Gastrocnemius medialis (tissue), 4 donors: ENCODE results near the gene FYN. TPM values are rescaled to one million over a fixed set of nuclear protein-coding genes. Genes with fewer than 3 reads are reported as not detected.

Experiments
- ATAC-seq, 2 donors: fragments of 150-250 bp; one replicate each; pipeline ENCODE4 v1.9.1; 2016
- DNase-seq, 2 donors: peaks; one replicate each; pipeline ENCODE4 v3.0.0-alpha.2; 2019
- H3K27ac ChIP-seq, 4 donors: fragments of 200-600 bp; sonication (generic); 1 replicate in 1 of 4; 2 replicates in 3 of 4; pipeline ENCODE4 v1.5.1; 2016 to 2018; ENCODE audit warnings: mild to moderate bottlenecking in 2 of 4, moderate library complexity in 1 of 4
- H3K27me3 ChIP-seq, 3 donors: fragments of 200-600 bp; sonication (generic) in 2 of 3; 1 replicate in 1 of 3; 2 replicates in 2 of 3; pipeline versions ENCODE4 v1.5.1 to v1.6.0; 2016 to 2019; ENCODE audit warnings: mild to moderate bottlenecking in 1 of 3, moderate library complexity in 1 of 3
- H3K36me3 ChIP-seq, 2 donors: fragments of 200-600 bp; sonication (generic) in 1 of 2; one replicate each; pipeline ENCODE4 v1.5.1; 2017 to 2018
- H3K4me1 ChIP-seq, 2 donors: fragments of 200-600 bp; sonication (generic) in 1 of 2; one replicate each; pipeline ENCODE4 v1.5.1; 2016 to 2017; ENCODE audit warnings: mild to moderate bottlenecking in 2 of 2
- H3K4me3 ChIP-seq, 4 donors: fragments of 200-600 bp; sonication (generic) in 3 of 4; 1 replicate in 1 of 4; 2 replicates in 3 of 4; pipeline ENCODE4 v1.5.1; 2016 to 2019; ENCODE audit warnings: mild to moderate bottlenecking in 2 of 4
- H3K9me3 ChIP-seq, 3 donors: fragments of 200-600 bp; sonication (generic) in 2 of 3; 1 replicate in 1 of 3; 2 replicates in 2 of 3; pipeline ENCODE4 v1.5.1; 2016 to 2019
- POLR2A ChIP-seq, 2 donors: fragments of 450-650 bp; IDR thresholded peaks; one replicate each; pipeline ENCODE4 v1.6.1; 2017; ENCODE audit warnings: antibody characterized with exemption in 2 of 2, mild to moderate bottlenecking in 2 of 2, moderate library complexity in 2 of 2
- in situ Hi-C, 4 donors: fragments of 200-750 bp; cut with MboI; loops; one replicate each; pipeline versions ENCODE4 v1.15.0 to v1.8.0; 2017; ENCODE audit warnings: low sequenced_read_pairs in 4 of 4
- intact Hi-C: fragments of 100-400 bp; cut with DNase I; formaldehyde crosslinking; loops from one replicate; pipeline ENCODE4 v1.15.1; 2023; ENCODE audit warnings: low total_unique reads
- total RNA-seq, 4 donors: library from RNA; depleted of rRNA; stranded (reverse); fragments of >200 nt; gene quantifications; one replicate each; pipeline versions ENCODE4 v1.1.0 to v1.2.3, GENCODE V29; 2016
- TF ChIP-seq, protein P1 (sequence below), 5 experiments: fragments of 450-650 bp in 3 of 5; fragments of 200-600 bp in 2 of 5; sonication (generic) in 2 of 5; IDR thresholded peaks in 4 of 5; conservative IDR thresholded peaks in 1 of 5; 1 replicate in 4 of 5; 2 replicates in 1 of 5; pipeline ENCODE4 v1.5.1; 2016 to 2019; ENCODE audit warnings: antibody characterized with exemption in 5 of 5, mild to moderate bottlenecking in 3 of 5, moderate library complexity in 3 of 5

The FYN gene
- total RNA-seq, 4 donors from 2014 or later, result 9.2 to 36.8 (median 17.0) TPM

DNA sequence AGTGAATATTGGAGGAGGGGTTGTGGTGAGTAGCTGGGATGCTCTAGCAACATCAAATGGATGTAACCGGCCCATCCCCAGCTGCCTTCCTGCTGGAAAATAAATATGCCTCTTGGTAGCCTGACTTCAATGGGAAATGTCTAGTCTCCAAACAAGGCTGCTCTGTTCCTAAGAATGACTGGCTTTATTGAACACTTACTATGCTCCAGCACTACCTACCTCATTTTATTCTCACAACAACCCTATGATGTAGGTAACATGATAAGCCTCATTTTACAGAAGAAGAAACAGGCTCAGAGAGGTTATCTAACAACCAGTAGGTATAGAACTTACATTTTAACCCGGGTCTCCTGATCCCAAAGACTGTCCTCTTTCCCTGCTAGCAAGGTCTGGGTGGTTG, 93.6 kb downstream of the FYN start:
- H3K27ac ChIP-seq, result no peak overlapping the region
- no peak for TF ChIP-seq POLR2A (IDR thresholded peaks at IDR 0.05)
- TF ChIP-seq, protein P1, sequence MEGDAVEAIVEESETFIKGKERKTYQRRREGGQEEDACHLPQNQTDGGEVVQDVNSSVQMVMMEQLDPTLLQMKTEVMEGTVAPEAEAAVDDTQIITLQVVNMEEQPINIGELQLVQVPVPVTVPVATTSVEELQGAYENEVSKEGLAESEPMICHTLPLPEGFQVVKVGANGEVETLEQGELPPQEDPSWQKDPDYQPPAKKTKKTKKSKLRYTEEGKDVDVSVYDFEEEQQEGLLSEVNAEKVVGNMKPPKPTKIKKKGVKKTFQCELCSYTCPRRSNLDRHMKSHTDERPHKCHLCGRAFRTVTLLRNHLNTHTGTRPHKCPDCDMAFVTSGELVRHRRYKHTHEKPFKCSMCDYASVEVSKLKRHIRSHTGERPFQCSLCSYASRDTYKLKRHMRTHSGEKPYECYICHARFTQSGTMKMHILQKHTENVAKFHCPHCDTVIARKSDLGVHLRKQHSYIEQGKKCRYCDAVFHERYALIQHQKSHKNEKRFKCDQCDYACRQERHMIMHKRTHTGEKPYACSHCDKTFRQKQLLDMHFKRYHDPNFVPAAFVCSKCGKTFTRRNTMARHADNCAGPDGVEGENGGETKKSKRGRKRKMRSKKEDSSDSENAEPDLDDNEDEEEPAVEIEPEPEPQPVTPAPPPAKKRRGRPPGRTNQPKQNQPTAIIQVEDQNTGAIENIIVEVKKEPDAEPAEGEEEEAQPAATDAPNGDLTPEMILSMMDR (IDR thresholded peaks at IDR 0.05 in 4 of 5, conservative IDR thresholded peaks at IDR 0.05 in 1 of 5), result no peak
- in situ Hi-C loops (no loop called here), intact Hi-C loops (no loop called here)
- no peak for ATAC-seq
- no peaks in the 10 kb centered on the region for H3K9me3 ChIP-seq
- H3K4me3 ChIP-seq, result no peak overlapping the region
- no peaks in the 10 kb centered on the region for H3K36me3 ChIP-seq
- DNase-seq, result no peak
- peaks cover 16 to 22% of the 10 kb centered on the region in 2 donors for H3K4me1 ChIP-seq
- H3K27me3 ChIP-seq, result no peaks in the 10 kb centered on the region

DNA sequence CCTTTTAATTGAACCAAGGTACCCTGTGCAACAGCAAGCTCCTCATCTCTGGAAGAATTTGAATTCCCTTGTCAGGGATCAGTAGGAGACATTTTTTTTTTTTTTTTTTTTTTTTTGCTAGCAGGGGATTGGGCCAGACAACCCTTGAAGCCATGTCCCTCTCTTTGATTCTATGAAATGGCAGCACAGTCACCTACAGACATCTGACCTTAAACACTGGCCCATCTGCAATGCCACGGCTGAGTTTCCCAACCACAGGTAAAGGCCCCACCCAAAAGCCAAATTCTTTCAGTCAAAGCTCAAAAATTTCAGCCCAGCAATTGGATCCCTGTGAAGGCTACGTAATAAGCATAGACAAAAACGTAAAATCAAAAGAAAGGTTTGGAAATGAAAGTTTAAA, 94.2 kb downstream of the FYN start:
- no peak for TF ChIP-seq POLR2A (IDR thresholded peaks at IDR 0.05)
- TF ChIP-seq, protein P1 (IDR thresholded peaks at IDR 0.05 in 4 of 5, conservative IDR thresholded peaks at IDR 0.05 in 1 of 5), result no peak
- in situ Hi-C loops (no loop called here), intact Hi-C loops (no loop called here)
- Histone ChIP-seq H3K9me3 (no peaks in the 10 kb centered on the region), H3K36me3 (no peaks in the 10 kb centered on the region), H3K4me3 (no peak overlapping the region), H3K27me3 (no peaks in the 10 kb centered on the region), H3K27ac (no peak overlapping the region), H3K4me1 (peaks cover 10 to 16% of the 10 kb centered on the region in 2 donors)
- ATAC-seq, result no peak
- no peak for DNase-seq

DNA sequence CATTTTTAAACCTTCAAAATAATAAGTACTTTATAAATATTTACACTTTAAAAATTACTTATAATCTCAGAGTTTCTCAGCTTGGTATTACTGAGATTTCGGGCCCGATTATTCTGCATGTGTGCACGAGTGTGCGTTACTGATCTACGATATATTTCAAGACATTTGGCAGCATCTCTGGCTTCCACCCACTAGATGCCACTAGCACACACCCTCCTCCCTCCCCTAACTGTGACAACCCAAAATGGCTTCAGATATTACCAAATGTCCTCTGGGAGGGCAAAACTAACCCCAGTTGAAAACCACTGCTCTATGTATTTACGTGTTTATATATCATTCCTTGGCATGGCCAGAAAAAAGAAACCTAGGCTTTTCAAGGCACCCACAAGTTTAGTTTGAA, 95.9 kb downstream of the FYN start:
- Histone ChIP-seq H3K9me3 (no peaks in the 10 kb centered on the region), H3K4me1 (peaks cover 9 to 10% of the 10 kb centered on the region in 2 donors)
- intact Hi-C loops, result no loop called here

DNA sequence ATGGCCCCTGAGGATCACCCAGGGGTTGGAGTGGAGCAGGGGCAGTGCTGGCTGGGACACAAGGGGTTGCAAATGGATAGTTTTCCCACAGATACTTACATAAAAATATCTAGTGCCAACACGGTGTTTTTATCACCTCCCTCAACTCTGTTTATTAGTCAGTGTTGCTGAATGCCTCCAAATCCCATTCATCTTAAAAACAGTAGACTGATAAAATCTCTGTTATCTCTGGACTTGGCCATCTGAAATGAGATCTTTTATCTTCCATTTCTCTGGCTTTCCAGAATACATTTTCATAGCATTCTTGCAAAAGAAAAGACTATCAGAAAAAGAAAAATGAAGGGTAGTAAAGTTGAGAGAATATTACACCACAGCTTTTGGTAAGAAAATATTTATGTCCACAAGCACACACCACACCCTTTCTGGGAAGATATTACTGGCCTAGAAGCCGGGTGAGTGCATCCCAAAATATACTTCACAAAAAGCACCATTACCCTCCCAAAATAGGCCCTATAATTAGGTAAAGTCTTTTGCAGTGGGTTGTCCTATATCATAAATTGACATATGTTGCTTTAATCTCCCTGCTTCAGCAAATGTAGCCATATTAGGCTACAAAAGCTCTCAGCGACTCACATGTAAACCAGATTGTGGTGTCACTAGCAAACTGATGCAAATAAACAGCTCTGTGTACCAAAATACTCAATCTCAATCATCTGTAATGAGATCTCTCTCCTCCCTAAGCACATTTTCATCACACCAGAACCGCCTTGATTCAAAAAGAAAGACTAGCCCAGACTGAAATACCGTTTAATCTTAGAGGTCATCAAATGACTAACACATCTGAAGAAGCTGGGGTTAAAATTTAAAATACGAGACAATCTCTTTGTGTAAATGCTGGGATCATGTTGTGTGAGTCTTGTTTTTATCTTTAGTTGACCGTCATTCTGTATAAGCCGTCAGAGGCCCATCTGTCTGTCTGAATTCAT, 96.7 kb downstream of the FYN start:
- TF ChIP-seq POLR2A (IDR thresholded peaks at IDR 0.05), result no peak
- TF ChIP-seq, protein P1 (IDR thresholded peaks at IDR 0.05 in 4 of 5, conservative IDR thresholded peaks at IDR 0.05 in 1 of 5), result no peak
- H3K9me3 ChIP-seq, result no peaks in the 10 kb centered on the region
- no peak overlapping the region for H3K27ac ChIP-seq
- H3K36me3 ChIP-seq, result no peaks in the 10 kb centered on the region
- no peak overlapping the region for H3K4me3 ChIP-seq
- DNase-seq (no peak), ATAC-seq (no peak)
- H3K4me1 ChIP-seq, result peaks cover 9 to 10% of the 10 kb centered on the region in 2 donors
- in situ Hi-C loops (no loop called here), intact Hi-C loops (no loop called here)
- no peaks in the 10 kb centered on the region for H3K27me3 ChIP-seq

More for the DNA sequence above, 95.9 kb downstream of the FYN start:
- no peak for TF ChIP-seq POLR2A (IDR thresholded peaks at IDR 0.05)
- TF ChIP-seq, protein P1 (IDR thresholded peaks at IDR 0.05 in 4 of 5, conservative IDR thresholded peaks at IDR 0.05 in 1 of 5), result no peak
- Histone ChIP-seq H3K27ac (no peak overlapping the region), H3K36me3 (no peaks in the 10 kb centered on the region), H3K4me3 (no peak overlapping the region), H3K27me3 (no peaks in the 10 kb centered on the region)
- DNase-seq, result no peak
- ATAC-seq, result no peak
- in situ Hi-C loops, result no loop called here
